Stimulated activated CD4-positive, alpha-beta T cell treated with anti-CD3 and anti-CD28 coated beads, Interleukin-4, amount 100 ng/mL, for 48 hours (primary cell): Measurements from ENCODE around the gene VPS35L.
A peak's percentile ranks its signal among the peaks of the same experiment; 100 is the strongest.
"Not testable (repeated sequence)": the region's sequence is repeated elsewhere in the genome, so short reads cannot be mapped to it uniquely, and the experiment has no call there.

Experiments used
- DNase-seq, 2 donors: peaks; one replicate each; pipeline ENCODE4 v3.0.0-alpha.2; 2020; ENCODE audit warnings: low read depth in 2 of 2

Gene VPS35L

DNA sequence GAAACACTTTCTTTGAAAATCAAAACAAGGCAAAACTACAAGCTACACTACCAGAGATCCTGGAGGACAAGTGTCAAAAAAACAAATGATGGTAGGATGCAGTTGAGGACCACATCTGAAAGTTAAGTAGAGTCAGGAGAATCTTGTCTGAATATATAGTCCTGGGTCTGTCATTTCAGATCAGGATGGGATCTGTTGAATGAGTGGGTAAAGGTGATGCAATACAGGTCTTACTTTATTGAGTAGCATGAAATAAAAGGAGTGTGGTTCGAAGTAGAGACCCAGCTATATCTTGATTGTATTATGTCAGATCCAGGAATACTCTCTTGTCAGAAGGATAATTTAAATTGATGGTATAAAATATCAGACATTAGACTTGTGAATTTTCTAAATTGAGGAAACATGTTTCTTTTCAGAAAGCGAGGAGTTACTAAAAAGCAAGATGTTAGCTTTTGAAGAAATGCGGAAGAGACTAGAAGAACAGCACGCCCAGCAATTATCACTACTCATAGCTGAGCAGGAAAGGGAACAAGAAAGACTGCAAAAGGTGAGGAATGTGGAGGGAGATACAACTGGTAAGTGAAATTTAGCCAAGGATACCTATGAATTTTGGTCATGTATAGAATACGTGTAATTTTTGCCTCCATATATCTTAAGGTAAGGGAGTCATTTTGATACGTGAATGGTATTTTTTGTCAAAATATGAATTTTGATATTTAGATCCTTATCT lies 15.1 kb upstream of the VPS35L start:
- DNase-seq, result no peak

DNA sequence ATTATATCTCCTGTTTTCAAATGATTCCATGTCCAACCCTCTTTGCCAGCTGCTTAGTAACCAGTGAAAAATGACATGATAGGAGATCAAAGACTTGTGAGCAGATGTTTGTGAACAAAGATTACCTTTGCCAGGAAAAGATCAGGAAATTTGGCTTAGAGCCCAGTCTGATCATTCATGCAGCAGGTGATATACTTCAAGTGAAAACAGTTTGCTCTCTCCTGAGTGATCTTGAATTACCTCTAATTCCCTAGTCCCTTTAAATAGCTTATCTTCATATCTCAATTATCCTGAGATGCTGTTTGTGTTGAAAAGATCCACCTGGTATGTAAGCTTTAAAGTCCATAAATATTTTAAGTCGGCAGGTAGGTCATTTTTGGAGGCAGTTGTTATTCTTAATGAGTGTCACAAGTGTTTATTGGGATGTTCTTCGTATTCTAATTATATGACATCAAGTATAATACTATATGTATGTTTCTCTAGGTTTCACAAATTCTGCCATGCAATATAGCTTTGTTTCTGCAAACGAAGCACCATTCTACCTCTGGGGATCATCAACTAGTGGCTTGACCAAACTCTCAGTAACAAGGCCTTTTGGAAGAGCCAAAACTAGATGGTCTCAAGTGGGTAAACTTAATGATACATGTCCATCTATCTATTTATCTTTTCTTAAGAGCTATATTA lies 13.2 kb upstream of the VPS35L start:
- no peak for DNase-seq

DNA sequence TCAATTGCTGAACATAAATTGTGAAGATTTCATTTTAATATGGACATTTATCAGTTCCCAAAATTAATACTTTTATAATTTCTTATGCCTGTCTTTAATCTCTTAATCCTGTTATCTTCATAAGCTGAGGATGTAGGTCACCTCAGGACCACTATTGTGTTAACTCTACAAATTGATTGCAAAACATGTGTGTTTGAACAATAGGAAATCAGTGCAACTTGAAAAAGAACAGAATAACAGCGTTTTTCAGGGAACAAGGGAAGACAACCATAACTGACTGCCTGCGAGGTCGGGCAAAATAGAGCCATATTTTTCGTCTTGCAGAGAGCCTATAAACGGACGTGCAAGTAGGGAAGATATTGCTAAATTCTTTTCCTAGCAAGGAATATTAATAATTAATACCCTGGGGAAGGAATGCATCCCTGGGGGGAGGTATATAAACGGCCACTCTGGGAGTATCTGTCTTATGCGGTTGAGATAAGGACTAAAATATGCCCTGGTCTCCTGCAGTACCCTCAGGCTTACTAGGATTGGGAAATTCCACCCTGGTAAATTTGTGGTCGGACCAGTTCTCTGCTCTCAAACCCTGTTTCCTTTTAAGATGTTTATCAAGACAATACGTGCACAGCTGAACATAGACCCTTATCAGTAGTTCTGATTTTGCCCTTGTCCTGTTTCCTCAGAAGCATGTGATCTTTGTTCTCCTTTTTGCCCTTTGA lies 12.1 kb upstream of the VPS35L start:
- not testable (repeated sequence) for DNase-seq

GRCh38 chr16:19548144-19548543 lies 7.4 kb upstream of the VPS35L start:
- no peak for DNase-seq

GRCh38 chr16:19549673-19550072 lies 5.8 kb upstream of the VPS35L start:
- DNase-seq, result no peak

- DNase-seq, result peak in 1 of 2 donors; percentile 15
Observed at GRCh38 chr16:19555938-19556771, 652 bp downstream of the VPS35L start.

DNA sequence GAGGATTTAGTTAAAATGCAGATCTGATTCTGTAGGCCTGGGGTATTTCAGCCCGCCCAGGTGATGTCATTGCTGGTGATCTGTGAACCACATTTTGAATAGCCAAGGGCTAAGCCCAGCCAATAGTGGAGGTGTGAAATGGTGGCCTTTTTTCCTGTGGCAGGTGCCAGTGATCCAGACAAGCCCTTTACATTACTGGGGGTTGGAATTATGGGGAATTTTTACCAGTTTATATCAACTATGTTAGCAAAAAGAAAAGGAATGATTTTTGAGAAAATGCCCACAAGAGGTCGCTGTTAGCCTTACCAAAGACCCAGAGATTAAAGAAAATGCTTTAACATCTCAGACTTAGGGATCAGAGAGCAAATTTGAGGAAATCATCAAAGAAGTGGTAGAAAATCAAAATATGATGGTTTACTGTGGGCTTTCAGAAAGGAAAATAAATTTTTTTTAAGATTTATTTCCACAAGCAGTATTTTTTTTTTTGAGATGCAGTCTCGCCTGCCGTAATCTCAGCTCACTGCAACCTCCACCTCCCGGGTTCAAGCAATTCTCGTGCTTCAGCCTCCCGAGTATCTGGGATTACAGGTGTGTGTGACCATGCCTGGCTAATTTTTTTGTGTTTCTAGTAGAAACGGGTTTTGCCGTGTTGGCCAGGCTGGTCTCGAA lies 3.9 kb downstream of the VPS35L start:
- no peak for DNase-seq

DNA sequence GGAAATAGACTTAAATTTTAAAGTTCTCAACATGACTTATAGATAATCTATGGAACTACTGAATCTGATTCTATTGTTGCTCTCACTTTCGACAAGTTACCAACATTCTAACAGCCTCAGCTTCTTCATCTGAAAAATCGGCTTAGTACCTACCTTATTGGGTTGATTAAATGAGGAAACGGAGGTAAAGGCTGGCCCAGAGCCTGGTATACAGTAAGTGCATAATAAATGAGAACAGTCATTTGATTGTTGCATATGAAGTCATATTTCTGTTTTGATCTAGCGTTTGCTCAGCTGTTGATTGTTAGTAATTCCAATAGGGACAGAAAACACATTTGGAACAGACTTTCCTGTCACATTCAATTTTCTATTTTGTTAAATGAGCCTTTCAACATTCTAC lies 4.6 kb downstream of the VPS35L start:
- no peak for DNase-seq

DNA sequence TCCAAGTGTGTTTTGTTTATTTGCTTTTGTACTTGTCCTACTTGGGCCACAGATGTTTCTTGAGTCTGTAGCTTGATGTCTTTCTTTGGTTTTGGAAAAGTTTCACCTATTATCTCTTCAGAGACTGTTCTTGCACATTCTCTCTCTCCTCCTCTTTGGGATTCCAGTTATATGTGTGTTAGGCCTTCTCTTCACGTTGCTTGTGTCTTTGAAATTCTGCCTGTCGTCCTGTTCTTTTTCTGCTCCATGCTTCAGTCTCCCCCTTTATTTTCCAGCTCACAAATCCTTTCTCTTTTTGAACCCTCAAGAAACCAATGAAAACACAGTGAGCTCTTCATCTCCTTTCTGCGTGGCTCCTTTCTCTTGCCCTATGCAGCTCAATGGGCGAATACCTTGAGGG lies 7.9 kb downstream of the VPS35L start:
- DNase-seq, result no peak

GRCh38 chr16:19566362-19566761 lies 10.9 kb downstream of the VPS35L start:
- no peak for DNase-seq

DNA sequence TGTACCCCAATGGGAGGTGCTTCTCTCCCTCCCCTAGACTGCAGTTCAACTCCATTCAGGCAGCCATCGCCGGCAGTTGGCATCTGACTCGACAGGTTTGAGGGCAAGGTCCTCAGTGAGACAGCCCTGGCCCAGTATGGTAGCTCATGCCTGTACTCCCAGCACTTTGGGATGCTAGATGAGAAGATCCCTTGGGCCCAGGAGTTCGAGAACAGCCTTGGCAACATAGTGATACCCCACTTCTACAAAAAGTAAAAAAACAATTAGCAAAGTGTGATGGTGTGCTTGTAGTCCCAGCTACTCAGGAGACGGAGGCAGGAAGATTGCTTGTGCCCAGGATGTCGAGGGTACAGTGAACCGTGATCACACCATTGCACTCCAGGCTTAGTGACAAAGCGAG lies 12.1 kb downstream of the VPS35L start:
- no peak for DNase-seq

- no peak for DNase-seq
Observed at GRCh38 chr16:19573997-19574396, 18.5 kb downstream of the VPS35L start.

- DNase-seq, result no peak
Observed at GRCh38 chr16:19574615-19575014, 19.1 kb downstream of the VPS35L start.

- DNase-seq, result no peak
Observed at GRCh38 chr16:19578378-19578971, 23.0 kb downstream of the VPS35L start.

DNA sequence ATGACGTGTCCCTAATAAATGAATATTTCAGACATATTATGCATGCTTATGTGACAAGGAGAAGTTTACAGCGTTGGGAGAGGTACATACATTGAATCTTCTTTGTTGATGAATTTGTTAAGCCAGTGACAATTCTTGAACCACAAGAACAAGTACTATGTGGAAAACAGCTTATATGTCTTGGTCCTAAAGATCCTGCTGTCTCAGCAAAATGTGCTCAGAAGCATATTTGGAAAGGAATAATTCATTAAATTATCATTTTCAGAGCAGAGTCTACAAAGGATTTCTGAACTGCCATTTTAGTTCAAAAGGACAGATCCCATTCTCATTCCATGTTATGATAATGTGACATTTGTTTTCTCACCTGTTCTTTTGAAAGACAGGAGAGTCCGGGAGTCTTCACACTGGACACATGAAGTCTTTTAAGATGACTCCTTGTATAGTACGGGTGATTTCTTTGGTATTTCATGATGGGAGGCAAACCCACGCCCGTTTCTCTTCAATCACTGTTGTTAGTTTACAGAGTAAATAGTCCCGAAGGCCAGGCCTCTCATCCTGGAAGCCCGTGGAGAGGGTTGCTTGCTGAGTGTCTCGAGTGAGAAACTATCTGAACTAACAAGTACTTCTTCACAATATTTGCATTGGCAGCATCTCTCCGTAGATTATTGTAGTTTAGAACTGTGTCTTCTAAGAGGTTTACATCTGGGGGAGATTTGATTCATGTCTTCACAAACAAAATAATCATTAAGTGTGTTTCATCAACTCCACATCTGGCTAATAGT lies 26.7 kb downstream of the VPS35L start:
- no peak for DNase-seq

DNA sequence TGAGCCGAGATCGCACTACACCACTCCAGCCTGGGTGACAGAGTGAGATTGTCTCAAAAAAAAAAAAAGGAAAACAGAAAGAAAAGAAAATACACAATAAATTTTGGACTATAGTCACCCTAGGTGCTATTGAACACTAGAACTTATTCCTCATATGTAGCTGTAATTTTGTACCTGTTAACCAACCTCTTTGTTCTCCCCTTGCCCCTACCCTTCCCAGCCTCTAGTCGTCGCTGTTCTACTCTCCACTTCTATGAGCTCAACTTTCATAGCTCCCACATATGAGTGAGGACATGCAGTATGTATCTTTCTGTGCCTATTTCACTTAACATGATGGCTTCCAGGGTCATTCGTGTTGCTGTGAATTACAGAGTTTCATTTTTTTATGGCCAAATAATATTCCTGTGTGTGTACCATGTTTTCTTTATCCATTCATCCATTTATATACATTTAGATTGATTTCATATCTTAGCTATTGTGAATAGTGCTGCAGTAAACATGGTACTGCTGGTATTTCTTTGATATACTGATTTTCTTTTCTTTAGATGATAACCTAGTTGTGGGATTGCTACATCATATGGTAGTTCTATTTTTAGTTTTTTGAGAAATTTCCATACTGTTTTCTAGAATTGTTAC lies 28.3 kb downstream of the VPS35L start:
- no peak for DNase-seq

DNA sequence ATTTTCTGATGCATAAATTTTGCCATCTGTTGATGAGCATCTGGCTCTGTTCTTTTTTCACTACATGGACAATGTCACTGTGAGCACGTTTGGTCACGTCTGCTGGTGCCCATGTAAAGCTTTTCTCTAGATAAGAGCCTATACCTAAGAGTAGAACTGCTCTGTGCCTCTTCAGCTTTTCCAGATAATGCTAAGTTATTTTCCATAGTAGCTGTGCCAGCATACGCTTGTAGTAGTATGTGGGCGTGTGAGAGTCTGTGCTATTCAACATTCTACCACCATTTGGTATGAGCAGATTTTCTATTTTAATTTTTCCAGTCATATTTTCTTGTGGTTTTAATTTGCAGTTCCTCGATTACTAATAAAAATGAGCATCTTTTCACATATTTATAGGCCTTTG lies 33.2 kb downstream of the VPS35L start:
- DNase-seq, result no peak

DNA sequence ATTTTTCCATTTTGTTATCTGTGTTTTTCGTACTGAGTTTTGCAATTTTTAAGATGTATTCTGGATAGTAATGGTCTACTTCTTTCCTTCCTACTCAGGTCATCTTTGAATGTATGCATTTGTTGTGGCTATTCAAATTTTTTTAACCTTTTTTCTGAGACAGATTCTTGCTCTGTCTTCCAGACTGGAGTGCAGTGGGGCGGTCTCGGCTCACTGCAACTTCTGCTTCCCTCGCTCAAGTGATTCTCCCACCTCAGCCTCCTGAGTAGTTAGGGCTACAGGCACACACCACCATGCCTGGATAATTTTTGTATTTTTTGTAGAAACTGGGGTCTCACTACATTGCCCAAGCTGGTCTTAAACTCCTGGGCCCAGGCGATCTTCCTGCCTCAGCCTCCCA lies 33.6 kb downstream of the VPS35L start:
- no peak for DNase-seq

DNA sequence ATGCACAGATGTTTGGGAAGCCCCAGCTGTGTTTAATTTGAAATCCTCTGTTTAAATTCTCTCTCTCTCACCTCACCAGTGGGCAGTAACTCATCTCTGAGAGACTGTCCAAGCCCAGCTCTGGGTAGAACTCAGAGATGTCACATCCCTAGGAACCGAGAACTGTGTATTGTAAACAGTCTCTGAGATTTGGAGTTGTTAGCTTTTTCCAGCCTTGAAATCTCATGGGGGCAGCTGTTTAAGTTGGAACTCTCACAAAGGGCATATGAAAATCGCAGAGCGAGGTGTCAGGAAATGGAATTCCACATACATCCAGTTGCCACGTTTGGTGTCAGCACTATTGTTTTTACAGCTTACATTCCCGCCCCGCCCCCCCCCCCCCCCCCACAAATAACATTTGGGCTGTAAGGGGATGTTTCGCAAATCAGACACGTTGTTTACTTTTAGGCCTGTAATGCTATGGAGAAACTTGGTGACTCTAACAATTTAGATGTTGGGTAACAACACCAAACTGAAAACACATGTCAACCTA lies 34.3 kb downstream of the VPS35L start:
- DNase-seq, result no peak
